OCI-LY7 (cell line): ENCODE data around the gene MN1. TPM values are rescaled to one million over a fixed set of nuclear protein-coding genes. Genes with fewer than 3 reads are reported as not detected.

Source experiments
- BruUV-seq: library from RNA; stranded (reverse); fragments of 400-500 nt; replicated peaks from 2 replicates; lab custom pipeline; 2021; lab: Mats Ljungman, UMichigan
- CTCF ChIA-PET: fragments of 300-600 bp; sonication (Branson Sonifier 250); formaldehyde crosslinking; loops from one replicate; lab custom pipeline; 2022; ENCODE audit warnings: antibody characterized with exemption; ENCODE audit not compliant: unreplicated experiment; lab: Charles Lee
- POLR2A ChIA-PET: fragments of 300-600 bp; sonication (Branson Sonifier 250); formaldehyde crosslinking; loops from one replicate; lab custom pipeline; 2022; ENCODE audit warnings: antibody characterized with exemption; lab: Charles Lee
- DNase-seq: peaks from one replicate; pipeline ENCODE4 v3.0.0-alpha.2; 2015; ENCODE audit warnings: low spot score
- H2AFZ ChIP-seq: fragments of 200-600 bp; sonication (generic), shearing (Covaris generic); 2 replicates; pipeline ENCODE4 v1.6.1; 2014; ENCODE audit warnings: mild to moderate bottlenecking, antibody characterized with exemption, low read length, moderate library complexity
- H3K27ac ChIP-seq: fragments of 200-600 bp; sonication (generic); 2 replicates; pipeline ENCODE4 v1.5.1; 2014; ENCODE audit warnings: mixed run types, low read depth, mild to moderate bottlenecking, moderate library complexity, low read length, inconsistent platforms; ENCODE audit not compliant: poor library complexity, severe bottlenecking
- H3K36me3 ChIP-seq: fragments of 200-600 bp; sonication (generic); 2 replicates; pipeline ENCODE4 v1.6.1; 2014; ENCODE audit warnings: mild to moderate bottlenecking, antibody characterized with exemption, low read length, moderate library complexity, mixed read lengths; ENCODE audit not compliant: insufficient read depth
- H3K4me1 ChIP-seq: fragments of 200-600 bp; sonication (generic); 2 replicates; pipeline ENCODE4 v1.5.1; 2014; ENCODE audit warnings: mild to moderate bottlenecking, low read length; ENCODE audit not compliant: insufficient read depth, poor library complexity, severe bottlenecking
- H3K4me2 ChIP-seq: fragments of 200-600 bp; sonication (generic); 2 replicates; pipeline ENCODE4 v1.6.1; 2014; ENCODE audit warnings: mild to moderate bottlenecking, low read length
- H3K4me3 ChIP-seq: fragments of 200-600 bp; sonication (generic); 2 replicates; pipeline ENCODE4 v1.5.1; 2014; ENCODE audit warnings: mild to moderate bottlenecking, low read depth, low read length; ENCODE audit not compliant: poor library complexity, severe bottlenecking
- H3K79me2 ChIP-seq: fragments of 200-600 bp; sonication (generic); 2 replicates; pipeline ENCODE4 v1.6.1; 2016; ENCODE audit warnings: low read depth, mild to moderate bottlenecking, low read length, moderate library complexity, mixed read lengths; ENCODE audit not compliant: insufficient read depth
- H3K9me2 ChIP-seq: fragments of 200-600 bp; sonication (generic); 2 replicates; pipeline ENCODE4 v1.6.1; 2016; ENCODE audit warnings: mild to moderate bottlenecking, low read length, mixed read lengths; ENCODE audit not compliant: insufficient read depth
- H3K9me3 ChIP-seq: fragments of 200-600 bp; sonication (generic); 2 replicates; pipeline ENCODE4 v1.6.1; 2014; ENCODE audit warnings: mild to moderate bottlenecking, mixed run types, low read length, mixed read lengths
- H4K20me1 ChIP-seq: fragments of 200-600 bp; sonication (generic); 2 replicates; pipeline ENCODE4 v1.6.1; 2014; ENCODE audit warnings: mild to moderate bottlenecking, antibody characterized with exemption, low read length, moderate library complexity, mixed read lengths; ENCODE audit not compliant: insufficient read depth
- CTCF ChIP-seq: fragments of 200-600 bp; sonication (generic); conservative IDR thresholded peaks from 2 replicates; pipeline ENCODE4 v1.5.1; 2014; ENCODE audit warnings: mild to moderate bottlenecking, antibody characterized with exemption, low read length, moderate library complexity, mixed read lengths
- EZH2phosphoT487 ChIP-seq: fragments of 200-600 bp; sonication (generic); IDR thresholded peaks from 2 replicates; pipeline ENCODE4 v1.6.1; 2018; ENCODE audit warnings: low read depth, borderline replicate concordance, mild to moderate bottlenecking, mixed run types, antibody characterized with exemption, low read length, moderate library complexity, mixed read lengths
- intact Hi-C: fragments of 100-400 bp; cut with micrococcal nuclease; formaldehyde crosslinking; loops from one replicate; pipeline ENCODE4 v1.10.0; 2022; ENCODE audit not compliant: unreplicated experiment
- total RNA-seq, 2 experiments: library from RNA; depleted of rRNA in 1 of 2; stranded (reverse); fragments of >200 nt in 1 of 2; shearing (Covaris generic) in 1 of 2; gene quantifications; 2 replicates each; pipeline ENCODE4 v1.2.3, GENCODE V29; 2014 to 2022

Gene MN1
- total RNA-seq, 2 experiments from 2014 or later: 0.47 TPM; not detected in 1

- ChIA-PET CTCF (no interaction called here), POLR2A (no interaction called here)
- Histone ChIP-seq H3K4me1 (no peaks in the 10 kb centered on the region), H3K4me2 (no peak overlapping the region), H4K20me1 (no peaks in the 10 kb centered on the region), H3K79me2 (no peaks in the 10 kb centered on the region), H3K27ac (no peak overlapping the region), H3K36me3 (no peaks in the 10 kb centered on the region), H2AFZ (no peak overlapping the region), H3K4me3 (no peak overlapping the region), H3K9me2 (no peaks in the 10 kb centered on the region), H3K9me3 (no peaks in the 10 kb centered on the region)
- intact Hi-C loops: loop anchor here (10.0 kb wide), 1 partner anchor 394 kb away; no protein-coding TSS in a partner anchor
- DNase-seq: no peak
- no peak for TF ChIP-seq CTCF
- BruUV-seq: no TSS peak
Measured at GRCh38 chr22:27799015-27799826, 2.3 kb downstream of the MN1 start.

GRCh38 chr22:27798511-27799014 lies 3.0 kb downstream of the MN1 start:
- H2AFZ ChIP-seq: no peak overlapping the region
- BruUV-seq: no TSS peak
- no peak overlapping the region for H3K4me2 ChIP-seq
- ChIA-PET CTCF (no interaction called here), POLR2A (no interaction called here)
- H3K9me2 ChIP-seq: no peaks in the 10 kb centered on the region
- no peaks in the 10 kb centered on the region for H3K9me3 ChIP-seq
- H3K27ac ChIP-seq: no peak overlapping the region
- H3K79me2 ChIP-seq: no peaks in the 10 kb centered on the region
- H3K36me3 ChIP-seq: no peaks in the 10 kb centered on the region
- intact Hi-C loops: loop anchor here (10.0 kb wide), 1 partner anchor 394 kb away; no protein-coding TSS in a partner anchor
- no peak overlapping the region for H3K4me3 ChIP-seq
- TF ChIP-seq EZH2phosphoT487: no peak
- no peak for TF ChIP-seq CTCF
- no peaks in the 10 kb centered on the region for H3K4me1 ChIP-seq
- H4K20me1 ChIP-seq: no peaks in the 10 kb centered on the region
- DNase-seq: no peak
